Measurements from ENCODE around the gene DDAH1. TPM values are rescaled to one million over a fixed set of nuclear protein-coding genes. Genes with fewer than 3 reads are reported as not detected.

The DDAH1 gene
- total RNA-seq, 1 donor from 2014 or later, result 0.07 TPM

DNA sequence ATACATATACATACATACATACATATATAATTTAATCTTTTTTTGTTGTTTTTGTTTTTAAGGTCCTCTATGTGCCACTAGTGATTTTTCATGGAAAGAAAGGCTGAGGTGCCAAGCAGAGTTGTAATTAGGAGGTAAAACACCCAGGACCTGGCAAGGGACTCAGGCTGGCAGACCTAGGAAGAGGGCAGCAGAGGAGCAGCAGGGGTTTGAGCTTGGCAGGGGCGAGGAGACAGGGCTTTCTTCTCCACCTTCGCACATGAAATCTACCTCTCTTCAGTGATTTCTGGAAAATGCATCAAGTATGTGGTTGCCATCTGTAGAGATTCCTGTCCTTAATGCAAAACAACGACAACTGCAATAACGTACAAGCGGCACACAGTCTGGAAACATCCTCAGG lies 31.9 kb downstream of the DDAH1 start:
- H3K4me3 Mint-ChIP-seq, result no peak overlapping the region
- H3K9me3 Mint-ChIP-seq, result peaks cover 6% of the 10 kb centered on the region
- no peak overlapping the region for H3K27ac Mint-ChIP-seq
- H3K36me3 Mint-ChIP-seq (ENCODE audit: low read depth), result no peaks in the 10 kb centered on the region
- POLR2A ChIA-PET, result no interaction called here
- CTCF ChIA-PET, result no interaction called here
- ATAC-seq (ENCODE audit: low read depth), result no peak
- TF ChIP-seq, protein P1, sequence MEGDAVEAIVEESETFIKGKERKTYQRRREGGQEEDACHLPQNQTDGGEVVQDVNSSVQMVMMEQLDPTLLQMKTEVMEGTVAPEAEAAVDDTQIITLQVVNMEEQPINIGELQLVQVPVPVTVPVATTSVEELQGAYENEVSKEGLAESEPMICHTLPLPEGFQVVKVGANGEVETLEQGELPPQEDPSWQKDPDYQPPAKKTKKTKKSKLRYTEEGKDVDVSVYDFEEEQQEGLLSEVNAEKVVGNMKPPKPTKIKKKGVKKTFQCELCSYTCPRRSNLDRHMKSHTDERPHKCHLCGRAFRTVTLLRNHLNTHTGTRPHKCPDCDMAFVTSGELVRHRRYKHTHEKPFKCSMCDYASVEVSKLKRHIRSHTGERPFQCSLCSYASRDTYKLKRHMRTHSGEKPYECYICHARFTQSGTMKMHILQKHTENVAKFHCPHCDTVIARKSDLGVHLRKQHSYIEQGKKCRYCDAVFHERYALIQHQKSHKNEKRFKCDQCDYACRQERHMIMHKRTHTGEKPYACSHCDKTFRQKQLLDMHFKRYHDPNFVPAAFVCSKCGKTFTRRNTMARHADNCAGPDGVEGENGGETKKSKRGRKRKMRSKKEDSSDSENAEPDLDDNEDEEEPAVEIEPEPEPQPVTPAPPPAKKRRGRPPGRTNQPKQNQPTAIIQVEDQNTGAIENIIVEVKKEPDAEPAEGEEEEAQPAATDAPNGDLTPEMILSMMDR (IDR thresholded peaks at IDR 0.05), result no peak
- peaks cover 7% of the 10 kb centered on the region for H3K4me1 Mint-ChIP-seq
- H3K27me3 Mint-ChIP-seq, result no peaks in the 10 kb centered on the region
- DNase-seq, result no peak
- intact Hi-C loops (cut with micrococcal nuclease), result no loop called here

DNA sequence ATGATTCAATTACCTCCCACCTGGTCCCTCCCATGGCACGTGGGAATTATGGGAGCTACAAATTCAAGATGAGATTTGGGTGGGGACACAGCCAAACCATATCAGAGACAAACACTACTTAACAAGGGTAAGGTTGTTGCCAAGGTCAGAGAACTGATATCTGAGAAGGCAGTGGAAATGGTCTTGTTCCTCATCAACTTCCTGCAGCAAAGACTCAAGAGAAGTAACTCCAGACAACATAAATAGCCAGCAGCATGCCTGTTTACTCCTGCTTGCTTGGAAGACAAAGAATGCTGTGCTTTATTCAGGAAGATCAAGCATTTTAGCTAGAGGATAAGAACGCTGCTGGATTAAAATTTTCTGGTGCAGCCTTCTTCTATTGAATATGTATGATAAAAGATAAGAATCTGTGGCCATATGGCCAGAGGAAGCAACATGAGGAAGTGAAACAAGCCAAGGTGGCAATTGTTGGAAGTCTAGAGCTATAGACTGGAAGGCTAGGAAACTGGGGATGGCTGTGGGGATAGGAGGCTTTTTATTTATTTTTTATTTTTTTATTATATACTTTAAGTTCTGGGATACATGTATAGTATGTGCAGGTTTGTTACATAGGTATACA lies 36.4 kb downstream of the DDAH1 start:
- peaks cover 12% of the 10 kb centered on the region for H3K4me1 Mint-ChIP-seq
- H3K27me3 Mint-ChIP-seq, result no peaks in the 10 kb centered on the region
- H3K9me3 Mint-ChIP-seq, result peaks cover 11% of the 10 kb centered on the region
- no peak overlapping the region for H3K27ac Mint-ChIP-seq
- no peaks in the 10 kb centered on the region for H3K36me3 Mint-ChIP-seq (ENCODE audit: low read depth)
- TF ChIP-seq, protein P1 (IDR thresholded peaks at IDR 0.05), result no peak
- ChIA-PET CTCF (no interaction called here), POLR2A (no interaction called here)
- DNase-seq (no peak), ATAC-seq (ENCODE audit: low read depth) (no peak)
- intact Hi-C loops (cut with micrococcal nuclease), result no loop called here
- no peak overlapping the region for H3K4me3 Mint-ChIP-seq

DNA sequence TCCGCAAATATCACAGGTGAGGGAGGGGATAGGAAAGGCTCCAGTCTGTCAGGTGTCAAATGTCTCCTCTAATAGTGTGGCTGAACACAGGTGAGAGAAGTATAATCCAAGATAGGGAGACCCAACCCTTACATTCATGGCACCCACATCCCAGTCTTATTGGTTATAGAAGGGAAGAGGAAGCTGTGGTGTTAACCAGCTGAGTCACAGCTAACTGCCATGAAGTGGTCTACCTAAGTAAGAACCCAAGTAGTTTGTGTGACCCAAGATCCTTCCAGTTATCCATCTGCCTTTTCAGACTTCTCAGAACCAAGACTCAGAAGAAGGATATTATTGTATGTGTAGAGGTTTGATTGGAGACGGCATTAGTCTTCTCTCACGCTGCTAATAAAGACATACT lies 37.1 kb downstream of the DDAH1 start:
- Mint-ChIP-seq H3K36me3 (ENCODE audit: low read depth) (no peaks in the 10 kb centered on the region), H3K4me1 (peaks cover 12% of the 10 kb centered on the region), H3K27ac (no peak overlapping the region), H3K27me3 (no peaks in the 10 kb centered on the region), H3K9me3 (peaks cover 11% of the 10 kb centered on the region), H3K4me3 (no peak overlapping the region)
- ATAC-seq (ENCODE audit: low read depth) (no peak), DNase-seq (no peak)
- intact Hi-C loops (cut with micrococcal nuclease), result no loop called here
- CTCF ChIA-PET, result no interaction called here
- POLR2A ChIA-PET, result no interaction called here
- TF ChIP-seq, protein P1 (IDR thresholded peaks at IDR 0.05), result no peak

DNA sequence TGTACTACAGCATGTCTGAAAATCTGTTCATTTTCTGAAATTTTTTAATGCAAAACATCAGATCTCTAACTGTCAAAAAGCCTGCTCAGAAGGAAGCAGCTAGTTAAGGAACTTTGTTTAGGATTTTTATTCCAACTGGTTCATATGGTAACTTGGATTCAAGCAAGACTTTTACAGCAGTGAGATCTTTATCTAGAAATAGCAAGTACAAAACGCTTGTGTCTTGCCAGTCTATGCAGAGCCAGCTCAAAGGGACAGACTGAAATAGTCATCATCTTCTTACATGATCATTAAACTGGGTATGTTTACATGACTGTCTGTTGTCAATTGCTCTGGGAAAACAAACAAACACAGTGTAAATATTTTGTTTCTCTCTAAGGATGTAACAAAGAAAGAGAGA lies 37.6 kb downstream of the DDAH1 start:
- peaks cover 12% of the 10 kb centered on the region for H3K4me1 Mint-ChIP-seq
- no peak overlapping the region for H3K27ac Mint-ChIP-seq
- peaks cover 11% of the 10 kb centered on the region for H3K9me3 Mint-ChIP-seq
- POLR2A ChIA-PET, result no interaction called here
- H3K36me3 Mint-ChIP-seq (ENCODE audit: low read depth), result no peaks in the 10 kb centered on the region
- CTCF ChIA-PET, result no interaction called here
- DNase-seq (no peak), ATAC-seq (ENCODE audit: low read depth) (no peak)
- TF ChIP-seq, protein P1 (IDR thresholded peaks at IDR 0.05), result no peak
- H3K4me3 Mint-ChIP-seq, result no peak overlapping the region
- intact Hi-C loops (cut with micrococcal nuclease), result no loop called here
- H3K27me3 Mint-ChIP-seq, result no peaks in the 10 kb centered on the region

DNA sequence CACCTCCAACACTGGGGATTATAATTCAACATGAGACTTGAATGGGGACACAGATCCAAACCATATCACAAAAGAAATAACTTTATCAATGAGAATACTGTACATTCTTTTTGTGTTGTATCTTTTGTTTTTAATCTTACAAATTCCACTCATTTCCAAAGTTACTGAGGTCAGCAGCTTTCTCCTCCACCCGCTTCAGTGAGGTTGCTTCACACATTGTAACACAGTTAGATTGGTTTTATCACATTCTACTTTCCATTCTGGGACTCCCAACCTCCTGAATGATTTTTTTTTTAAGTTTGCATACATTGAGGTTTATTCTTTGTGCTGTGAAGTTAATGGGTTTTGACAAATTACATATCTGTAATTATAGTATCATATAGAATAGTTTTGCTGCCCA lies 43.8 kb downstream of the DDAH1 start:
- ChIA-PET POLR2A (no interaction called here), CTCF (no interaction called here)
- Mint-ChIP-seq H3K9me3 (peaks cover 10% of the 10 kb centered on the region), H3K4me3 (no peak overlapping the region), H3K27ac (no peak overlapping the region), H3K27me3 (no peaks in the 10 kb centered on the region), H3K36me3 (ENCODE audit: low read depth) (peaks cover 9% of the 10 kb centered on the region), H3K4me1 (no peaks in the 10 kb centered on the region)
- TF ChIP-seq, protein P1 (IDR thresholded peaks at IDR 0.05), result no peak
- no peak for ATAC-seq (ENCODE audit: low read depth)
- no peak for DNase-seq
- intact Hi-C loops (cut with micrococcal nuclease), result no loop called here

Measured in activated B cell treated with CpG ODN at 0.5 μM for 24 hours (primary cell).